Upper lobe of left lung (tissue), 6 donors: ENCODE measurements around the gene OPRD1. TPM values are rescaled to one million over a fixed set of nuclear protein-coding genes. Genes with fewer than 3 reads are reported as not detected.

ENCODE experiments used
- ATAC-seq, 2 donors: fragments of 200-7000 bp; cut with Tn5 transposase; one replicate each; pipeline ENCODE4 v1.9.1; 2022; ENCODE audit warnings: mild to moderate bottlenecking in 2 of 2, moderate library complexity in 2 of 2; ENCODE audit not compliant: low FRiP score in 2 of 2
- DNase-seq, 2 donors: peaks; one replicate each; pipeline ENCODE4 v3.0.0-alpha.2; 2019 to 2020
- H3K27ac ChIP-seq, 4 donors: fragments of 200-600 bp; sonication (generic); one replicate each; pipeline ENCODE4 v1.5.1; 2016 to 2019
- H3K27me3 ChIP-seq, 4 donors: fragments of 200-600 bp; sonication (generic); one replicate each; pipeline ENCODE4 v1.5.1; 2017 to 2019
- H3K36me3 ChIP-seq, 4 donors: fragments of 200-600 bp; sonication (generic); one replicate each; pipeline ENCODE4 v1.5.1; 2016 to 2019
- H3K4me1 ChIP-seq, 4 donors: fragments of 200-600 bp; sonication (generic); one replicate each; pipeline ENCODE4 v1.5.1; 2018 to 2019
- H3K4me3 ChIP-seq, 4 donors: fragments of 200-600 bp; sonication (generic); one replicate each; pipeline ENCODE4 v1.5.1; 2017 to 2019; ENCODE audit warnings: mild to moderate bottlenecking in 2 of 4, moderate library complexity in 1 of 4
- H3K9me3 ChIP-seq, 4 donors: fragments of 200-600 bp; sonication (generic); one replicate each; pipeline ENCODE4 v1.5.1; 2018 to 2019
- EP300 ChIP-seq, 4 donors: sonication (generic); formaldehyde crosslinking; IDR thresholded peaks; one replicate each; pipeline ENCODE4 v1.5.1; 2017; ENCODE audit warnings: antibody characterized with exemption in 4 of 4, control low read depth in 2 of 4
- POLR2A ChIP-seq, 4 donors: fragments of 450-650 bp; IDR thresholded peaks; one replicate each; pipeline ENCODE4 v1.5.1; 2016 to 2017; ENCODE audit warnings: antibody characterized with exemption in 4 of 4, mild to moderate bottlenecking in 2 of 4
- POLR2AphosphoS5 ChIP-seq, 2 donors: sonication (generic); formaldehyde crosslinking; IDR thresholded peaks; one replicate each; pipeline ENCODE4 v1.5.1; 2017; ENCODE audit warnings: antibody characterized with exemption in 2 of 2
- WGBS, 2 donors: methylation state at CpG; one replicate each; pipeline ENCODE4 v1.1.5; 2017 to 2018; 5-methylcytosine and 5-hydroxymethylcytosine counted together
- total RNA-seq, 6 donors: library from RNA; depleted of rRNA in 4 of 6; stranded (reverse); fragments of >200 nt in 4 of 6; gene quantifications; one replicate each; pipeline versions ENCODE4 v1.1.0 to v1.2.1, GENCODE V29; 2016 to 2021
- TF ChIP-seq, protein P1 (sequence below), 6 experiments: fragments of 450-650 bp in 4 of 6; fragments of 200-600 bp in 2 of 6; sonication (generic) in 2 of 6; IDR thresholded peaks; one replicate each; pipeline ENCODE4 v1.5.1; 2016 to 2019; ENCODE audit warnings: antibody characterized with exemption in 6 of 6
- donor health status: DM: no; HTN: no; CAD: no; lungs with moderate emphysema.
- donor health status: DM: no; HTN: yes; CAD: no; lungs with severe emphysema.

The OPRD1 gene
- total RNA-seq, 6 donors from 2014 or later = not detected

DNA sequence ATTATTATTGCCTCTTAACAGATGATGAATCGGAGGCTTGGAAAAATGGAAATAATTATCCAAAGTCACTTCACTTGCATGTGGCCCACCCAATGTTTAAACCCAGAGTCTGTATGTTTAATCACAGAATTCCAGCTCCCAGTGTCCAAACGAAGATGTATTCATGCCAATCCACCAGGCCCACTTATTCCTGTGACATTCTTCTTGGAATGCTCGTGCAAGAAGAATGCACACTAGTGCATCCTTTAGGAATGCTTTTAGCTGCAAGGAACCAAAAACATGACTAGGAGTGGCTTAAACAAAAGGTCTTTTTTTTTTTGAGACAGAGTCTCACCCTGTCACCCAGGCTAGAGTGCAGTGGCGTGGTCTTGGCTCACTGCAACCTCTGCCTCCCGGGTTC lies 8.9 kb upstream of the OPRD1 start:
- H3K36me3 ChIP-seq = no peaks in the 10 kb centered on the region
- H3K27me3 ChIP-seq = no peaks in the 10 kb centered on the region
- no peaks in the 10 kb centered on the region for H3K4me1 ChIP-seq
- no peaks in the 10 kb centered on the region for H3K9me3 ChIP-seq
- no peak for TF ChIP-seq EP300 (IDR thresholded peaks at IDR 0.05)
- TF ChIP-seq, protein P1, sequence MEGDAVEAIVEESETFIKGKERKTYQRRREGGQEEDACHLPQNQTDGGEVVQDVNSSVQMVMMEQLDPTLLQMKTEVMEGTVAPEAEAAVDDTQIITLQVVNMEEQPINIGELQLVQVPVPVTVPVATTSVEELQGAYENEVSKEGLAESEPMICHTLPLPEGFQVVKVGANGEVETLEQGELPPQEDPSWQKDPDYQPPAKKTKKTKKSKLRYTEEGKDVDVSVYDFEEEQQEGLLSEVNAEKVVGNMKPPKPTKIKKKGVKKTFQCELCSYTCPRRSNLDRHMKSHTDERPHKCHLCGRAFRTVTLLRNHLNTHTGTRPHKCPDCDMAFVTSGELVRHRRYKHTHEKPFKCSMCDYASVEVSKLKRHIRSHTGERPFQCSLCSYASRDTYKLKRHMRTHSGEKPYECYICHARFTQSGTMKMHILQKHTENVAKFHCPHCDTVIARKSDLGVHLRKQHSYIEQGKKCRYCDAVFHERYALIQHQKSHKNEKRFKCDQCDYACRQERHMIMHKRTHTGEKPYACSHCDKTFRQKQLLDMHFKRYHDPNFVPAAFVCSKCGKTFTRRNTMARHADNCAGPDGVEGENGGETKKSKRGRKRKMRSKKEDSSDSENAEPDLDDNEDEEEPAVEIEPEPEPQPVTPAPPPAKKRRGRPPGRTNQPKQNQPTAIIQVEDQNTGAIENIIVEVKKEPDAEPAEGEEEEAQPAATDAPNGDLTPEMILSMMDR (IDR thresholded peaks at IDR 0.05) = no peak
- no peak for TF ChIP-seq POLR2A (IDR thresholded peaks at IDR 0.05)
- no peak for TF ChIP-seq POLR2AphosphoS5 (IDR thresholded peaks at IDR 0.05)
- no peak overlapping the region for H3K4me3 ChIP-seq
- no peak for ATAC-seq
- 75 to 88% methylated on average over 5 of the region's 5 CpGs for WGBS, 2 donors
- no peak overlapping the region for H3K27ac ChIP-seq
- DNase-seq = no peak

GRCh38 chr1:28803662-28804061 lies 8.3 kb upstream of the OPRD1 start:
- DNase-seq (no peak), ATAC-seq (no peak)
- Histone ChIP-seq H3K36me3 (no peaks in the 10 kb centered on the region), H3K27ac (no peak overlapping the region), H3K4me3 (no peak overlapping the region), H3K9me3 (no peaks in the 10 kb centered on the region), H3K4me1 (no peaks in the 10 kb centered on the region), H3K27me3 (no peaks in the 10 kb centered on the region)
- 92 to 93% methylated on average over 3 of the region's 3 CpGs for WGBS, 2 donors
- TF ChIP-seq POLR2AphosphoS5 (IDR thresholded peaks at IDR 0.05) (no peak), POLR2A (IDR thresholded peaks at IDR 0.05) (no peak), EP300 (IDR thresholded peaks at IDR 0.05) (no peak)
- TF ChIP-seq, protein P1 (IDR thresholded peaks at IDR 0.05) = no peak

GRCh38 chr1:28804071-28804470 lies 7.9 kb upstream of the OPRD1 start:
- TF ChIP-seq, protein P1 (IDR thresholded peaks at IDR 0.05) = no peak
- no peak for TF ChIP-seq POLR2A (IDR thresholded peaks at IDR 0.05)
- no peak for TF ChIP-seq POLR2AphosphoS5 (IDR thresholded peaks at IDR 0.05)
- TF ChIP-seq EP300 (IDR thresholded peaks at IDR 0.05) = no peak
- no peaks in the 10 kb centered on the region for H3K9me3 ChIP-seq
- no peak for ATAC-seq
- H3K36me3 ChIP-seq = no peaks in the 10 kb centered on the region
- H3K27ac ChIP-seq = no peak overlapping the region
- DNase-seq = no peak
- H3K27me3 ChIP-seq = no peaks in the 10 kb centered on the region
- no peaks in the 10 kb centered on the region for H3K4me1 ChIP-seq
- H3K4me3 ChIP-seq = no peak overlapping the region
- WGBS, 2 donors = 18 to 79% methylated on average over 1 to 3 of the region's 3 CpGs

GRCh38 chr1:28807046-28807445 lies 4.9 kb upstream of the OPRD1 start:
- TF ChIP-seq POLR2A (IDR thresholded peaks at IDR 0.05) (no peak), EP300 (IDR thresholded peaks at IDR 0.05) (no peak), POLR2AphosphoS5 (IDR thresholded peaks at IDR 0.05) (no peak)
- TF ChIP-seq, protein P1 (IDR thresholded peaks at IDR 0.05) = no peak
- H3K36me3 ChIP-seq = no peaks in the 10 kb centered on the region
- no peak overlapping the region for H3K27ac ChIP-seq
- no peak overlapping the region for H3K4me3 ChIP-seq
- H3K9me3 ChIP-seq = no peaks in the 10 kb centered on the region
- peaks cover 0 to 8% (median 3%) of the 10 kb centered on the region in 4 donors for H3K27me3 ChIP-seq
- peaks cover 0 to 4% (median 0%) of the 10 kb centered on the region in 4 donors for H3K4me1 ChIP-seq
- 66 to 80% methylated on average over 4 of the region's 4 CpGs for WGBS, 2 donors
- ATAC-seq (no peak), DNase-seq (no peak)

GRCh38 chr1:28807986-28808385 lies 4.0 kb upstream of the OPRD1 start:
- H3K9me3 ChIP-seq = no peaks in the 10 kb centered on the region
- no peak for TF ChIP-seq POLR2A (IDR thresholded peaks at IDR 0.05)
- TF ChIP-seq EP300 (IDR thresholded peaks at IDR 0.05) = no peak
- TF ChIP-seq, protein P1 (IDR thresholded peaks at IDR 0.05) = no peak
- TF ChIP-seq POLR2AphosphoS5 (IDR thresholded peaks at IDR 0.05) = no peak
- ATAC-seq = no peak
- H3K27ac ChIP-seq = no peak overlapping the region
- no peak overlapping the region for H3K4me3 ChIP-seq
- WGBS, 2 donors = 71 to 80% methylated on average over 4 of the region's 4 CpGs
- H3K36me3 ChIP-seq = no peaks in the 10 kb centered on the region
- peaks cover 0 to 18% (median 6%) of the 10 kb centered on the region in 4 donors for H3K27me3 ChIP-seq
- H3K4me1 ChIP-seq = peaks cover 0 to 11% (median 2%) of the 10 kb centered on the region in 4 donors
- no peak for DNase-seq
